Measurements from ENCODE around the gene F13A1. TPM values are rescaled to one million over a fixed set of nuclear protein-coding genes. Genes with fewer than 3 reads are reported as not detected.

Gene F13A1
- polyA plus RNA-seq, 1 donor (not counting 4 experiments of a cell fraction or from before 2014, with no cell fraction given), result not detected

- Histone ChIP-seq H3K4me3 (ENCODE audit: control insufficient read depth in 2 of 3, extremely low read depth in 1 of 3, insufficient read depth in 2 of 3, low read depth in 1 of 3, low read length in 3 of 3) (no peak overlapping the region), H2AFZ (ENCODE audit: control insufficient read depth, low read length) (no peak overlapping the region), H4K20me1 (ENCODE audit: control insufficient read depth, extremely low read depth, insufficient read depth, low read length) (no peaks in the 10 kb centered on the region), H3K9ac (ENCODE audit: control insufficient read depth, extremely low read depth, insufficient read depth, low read length) (no peak overlapping the region), H3K4me2 (ENCODE audit: control insufficient read depth, extremely low read depth, insufficient read depth, low read depth, low read length) (no peak overlapping the region), H3K36me3 (ENCODE audit: control insufficient read depth in 2 of 2, extremely low read depth in 1 of 2, insufficient read depth in 2 of 2, low read length in 2 of 2) (no peaks in the 10 kb centered on the region), H3K79me2 (ENCODE audit: control insufficient read depth, insufficient read depth, low read length) (no peaks in the 10 kb centered on the region), H3K4me1 (ENCODE audit: control insufficient read depth, extremely low read depth, insufficient read depth, low read length) (no peaks in the 10 kb centered on the region), H3K9me3 (ENCODE audit: control insufficient read depth, low read depth, low read length) (no peaks in the 10 kb centered on the region), H3K27me3 (ENCODE audit: control insufficient read depth, extremely low read depth, insufficient read depth, low read length) (no peaks in the 10 kb centered on the region), H3K27ac (ENCODE audit: control insufficient read depth, insufficient read depth, low read length) (no peak overlapping the region), H3K9me1 (ENCODE audit: control insufficient read depth, extremely low read depth, insufficient read depth, low read length) (no peaks in the 10 kb centered on the region)
- dilution Hi-C loops (cut with MboI; ENCODE audit: extremely low pct_ligation_motif_present, low sequenced_read_pairs), result no loop called here
- DNase-seq (ENCODE audit: low read depth, low spot score) (no peak), FAIRE-seq (no peak)
- TF ChIP-seq CTCF (optimal IDR thresholded peaks at IDR 0.05 in 1 of 3, IDR thresholded peaks at IDR 0.05 in 1 of 3, conservative IDR thresholded peaks at IDR 0.05 in 1 of 3; ENCODE audit: extremely low read depth in 1 of 3, insufficient read depth in 2 of 3, low read length in 3 of 3) (no peak), EZH2 (IDR thresholded peaks at IDR 0.05; ENCODE audit: low read length) (no peak)
Measured at GRCh38 chr6:6368040-6368683, 47.7 kb upstream of the F13A1 start.

GRCh38 chr6:6366803-6367202 lies 46.3 kb upstream of the F13A1 start:
- Histone ChIP-seq H3K4me2 (ENCODE audit: control insufficient read depth, extremely low read depth, insufficient read depth, low read depth, low read length) (no peak overlapping the region), H4K20me1 (ENCODE audit: control insufficient read depth, extremely low read depth, insufficient read depth, low read length) (no peaks in the 10 kb centered on the region), H3K9me1 (ENCODE audit: control insufficient read depth, extremely low read depth, insufficient read depth, low read length) (no peaks in the 10 kb centered on the region), H3K4me3 (ENCODE audit: control insufficient read depth in 2 of 3, extremely low read depth in 1 of 3, insufficient read depth in 2 of 3, low read depth in 1 of 3, low read length in 3 of 3) (no peak overlapping the region), H2AFZ (ENCODE audit: control insufficient read depth, low read length) (no peak overlapping the region), H3K36me3 (ENCODE audit: control insufficient read depth in 2 of 2, extremely low read depth in 1 of 2, insufficient read depth in 2 of 2, low read length in 2 of 2) (no peaks in the 10 kb centered on the region), H3K9ac (ENCODE audit: control insufficient read depth, extremely low read depth, insufficient read depth, low read length) (no peak overlapping the region), H3K9me3 (ENCODE audit: control insufficient read depth, low read depth, low read length) (no peaks in the 10 kb centered on the region), H3K4me1 (ENCODE audit: control insufficient read depth, extremely low read depth, insufficient read depth, low read length) (no peaks in the 10 kb centered on the region), H3K79me2 (ENCODE audit: control insufficient read depth, insufficient read depth, low read length) (no peaks in the 10 kb centered on the region), H3K27me3 (ENCODE audit: control insufficient read depth, extremely low read depth, insufficient read depth, low read length) (no peaks in the 10 kb centered on the region), H3K27ac (ENCODE audit: control insufficient read depth, insufficient read depth, low read length) (no peak overlapping the region)
- FAIRE-seq (no peak), DNase-seq (ENCODE audit: low read depth, low spot score) (no peak)
- TF ChIP-seq EZH2 (IDR thresholded peaks at IDR 0.05; ENCODE audit: low read length) (no peak), CTCF (optimal IDR thresholded peaks at IDR 0.05 in 1 of 3, IDR thresholded peaks at IDR 0.05 in 1 of 3, conservative IDR thresholded peaks at IDR 0.05 in 1 of 3; ENCODE audit: extremely low read depth in 1 of 3, insufficient read depth in 2 of 3, low read length in 3 of 3) (no peak)
- dilution Hi-C loops (cut with MboI; ENCODE audit: extremely low pct_ligation_motif_present, low sequenced_read_pairs), result no loop called here

Data from keratinocyte (primary cell).